ENCODE results near the gene MKRN2.

DNA sequence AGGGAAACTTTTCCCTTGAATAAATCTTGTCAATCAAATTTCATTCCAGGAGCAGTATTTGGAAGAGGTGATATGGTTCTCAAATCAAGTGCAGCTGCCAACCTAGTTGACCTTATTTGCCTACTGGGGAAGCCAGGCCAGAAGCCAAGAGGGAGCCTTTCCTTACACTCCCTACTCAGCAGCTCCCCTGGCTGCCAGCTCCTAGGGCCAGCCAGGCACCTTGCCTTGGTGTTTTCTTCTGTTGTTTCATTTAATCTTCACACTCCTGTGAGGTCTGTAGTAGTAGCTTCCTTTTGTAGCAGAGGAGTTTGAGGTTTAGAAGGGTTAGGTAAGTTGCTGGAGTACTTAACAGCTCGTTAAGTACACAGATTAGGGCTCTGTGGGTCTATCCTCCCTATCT is 34.2 kb upstream of the MKRN2 start:
- TF ChIP-seq, protein P1, sequence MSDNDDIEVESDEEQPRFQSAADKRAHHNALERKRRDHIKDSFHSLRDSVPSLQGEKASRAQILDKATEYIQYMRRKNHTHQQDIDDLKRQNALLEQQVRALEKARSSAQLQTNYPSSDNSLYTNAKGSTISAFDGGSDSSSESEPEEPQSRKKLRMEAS (IDR thresholded peaks at IDR 0.05; ENCODE audit: insufficient read depth, insufficient read length), result no peak
- no peak for TF ChIP-seq MYC (IDR thresholded peaks at IDR 0.05; ENCODE audit: low read depth, low read length)
- TF ChIP-seq, protein P2, sequence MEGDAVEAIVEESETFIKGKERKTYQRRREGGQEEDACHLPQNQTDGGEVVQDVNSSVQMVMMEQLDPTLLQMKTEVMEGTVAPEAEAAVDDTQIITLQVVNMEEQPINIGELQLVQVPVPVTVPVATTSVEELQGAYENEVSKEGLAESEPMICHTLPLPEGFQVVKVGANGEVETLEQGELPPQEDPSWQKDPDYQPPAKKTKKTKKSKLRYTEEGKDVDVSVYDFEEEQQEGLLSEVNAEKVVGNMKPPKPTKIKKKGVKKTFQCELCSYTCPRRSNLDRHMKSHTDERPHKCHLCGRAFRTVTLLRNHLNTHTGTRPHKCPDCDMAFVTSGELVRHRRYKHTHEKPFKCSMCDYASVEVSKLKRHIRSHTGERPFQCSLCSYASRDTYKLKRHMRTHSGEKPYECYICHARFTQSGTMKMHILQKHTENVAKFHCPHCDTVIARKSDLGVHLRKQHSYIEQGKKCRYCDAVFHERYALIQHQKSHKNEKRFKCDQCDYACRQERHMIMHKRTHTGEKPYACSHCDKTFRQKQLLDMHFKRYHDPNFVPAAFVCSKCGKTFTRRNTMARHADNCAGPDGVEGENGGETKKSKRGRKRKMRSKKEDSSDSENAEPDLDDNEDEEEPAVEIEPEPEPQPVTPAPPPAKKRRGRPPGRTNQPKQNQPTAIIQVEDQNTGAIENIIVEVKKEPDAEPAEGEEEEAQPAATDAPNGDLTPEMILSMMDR (IDR thresholded peaks at IDR 0.05; ENCODE audit: extremely low read depth in 1 of 2, insufficient read depth in 1 of 2, low read depth in 1 of 2, low read length in 2 of 2), result no peak
- TF ChIP-seq POLR2AphosphoS5 (IDR thresholded peaks at IDR 0.05; ENCODE audit: insufficient read depth, low read depth, low read length), result no peak
- no peak for TF ChIP-seq POLR2A (IDR thresholded peaks at IDR 0.05; ENCODE audit: low read depth, low read length)
- no peak for TF ChIP-seq EZH2 (IDR thresholded peaks at IDR 0.05; ENCODE audit: borderline replicate concordance, low read depth, low read length, severe bottlenecking)
- no peak for TF ChIP-seq JUN (IDR thresholded peaks at IDR 0.05; ENCODE audit: borderline replicate concordance, insufficient read depth, insufficient read length, low read depth)

Measured in endothelial cell of umbilical vein (primary cell).